Fibroblast of skin of left biceps (primary cell): ENCODE measurements around the gene ZNF175.
A peak's percentile ranks its signal among the peaks of the same experiment; 100 is the strongest.

ENCODE experiments used
- DNase-seq, 2 experiments: peaks; one replicate each; pipeline ENCODE4 v3.0.0-alpha.2; 2013; ENCODE audit warnings: low read depth in 2 of 2

Gene ZNF175

GRCh38 chr19:51589511-51589910 lies 18.4 kb downstream of the ZNF175 start:
- DNase-seq, result no peak

- no peak for DNase-seq
These were observed 19.4 kb downstream of the ZNF175 start for GRCh38 chr19:51590441-51590840.

DNA sequence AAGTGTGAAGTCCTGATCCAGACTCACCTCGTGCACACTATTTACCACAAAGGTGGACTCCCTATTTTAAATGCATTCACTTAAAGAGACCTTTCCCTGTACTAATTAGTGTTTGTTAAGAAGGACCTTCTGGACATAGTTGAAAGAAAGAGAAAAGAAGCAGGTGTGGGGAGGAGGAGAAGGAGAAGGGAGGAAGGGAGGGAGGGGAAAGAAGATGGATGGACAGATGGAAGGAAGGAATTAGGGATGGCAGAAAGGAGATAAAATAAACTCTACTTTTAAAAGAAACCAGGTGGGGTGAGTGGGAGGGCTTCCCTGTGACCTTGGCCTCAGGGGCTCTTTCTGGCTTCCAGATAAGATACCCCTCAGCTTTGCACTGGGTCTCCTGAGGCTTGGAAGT lies 21.4 kb downstream of the ZNF175 start:
- no peak for DNase-seq

DNA sequence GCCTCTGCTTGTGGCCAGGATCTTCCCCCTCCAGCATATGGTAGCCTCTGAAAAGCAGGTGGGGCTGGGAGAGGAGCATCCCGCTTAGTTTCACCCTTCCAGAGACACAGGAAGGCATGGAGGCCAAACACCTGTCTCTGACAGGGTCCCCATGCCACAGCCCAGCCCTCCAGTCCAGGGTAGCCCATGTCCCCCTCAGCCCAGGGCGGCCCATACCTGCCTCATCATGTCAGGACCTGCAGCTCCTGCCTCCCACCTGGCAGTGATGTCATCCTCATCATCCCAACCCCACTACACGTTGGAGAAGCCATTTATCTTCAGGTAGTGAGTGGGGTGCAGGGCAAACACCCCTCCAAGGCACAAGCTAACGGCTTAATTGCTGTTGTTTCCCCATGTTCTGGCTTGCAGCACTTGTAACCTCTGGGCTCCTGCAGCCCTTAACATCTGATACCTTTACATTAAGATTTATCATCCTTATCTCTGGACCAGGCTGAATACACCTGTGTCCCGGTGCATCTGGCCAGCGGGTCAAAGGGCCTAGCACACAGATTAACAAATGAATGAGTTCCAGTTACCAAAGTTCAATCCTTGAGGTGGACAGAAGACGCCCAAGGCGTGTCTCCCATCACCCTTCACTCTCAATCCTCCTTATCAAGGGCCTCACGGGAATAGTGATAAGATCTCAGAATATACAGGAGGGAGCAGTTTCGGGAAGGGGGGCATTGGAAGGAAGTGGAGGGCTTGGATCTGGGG lies 22.2 kb downstream of the ZNF175 start:
- DNase-seq, result no peak

DNA sequence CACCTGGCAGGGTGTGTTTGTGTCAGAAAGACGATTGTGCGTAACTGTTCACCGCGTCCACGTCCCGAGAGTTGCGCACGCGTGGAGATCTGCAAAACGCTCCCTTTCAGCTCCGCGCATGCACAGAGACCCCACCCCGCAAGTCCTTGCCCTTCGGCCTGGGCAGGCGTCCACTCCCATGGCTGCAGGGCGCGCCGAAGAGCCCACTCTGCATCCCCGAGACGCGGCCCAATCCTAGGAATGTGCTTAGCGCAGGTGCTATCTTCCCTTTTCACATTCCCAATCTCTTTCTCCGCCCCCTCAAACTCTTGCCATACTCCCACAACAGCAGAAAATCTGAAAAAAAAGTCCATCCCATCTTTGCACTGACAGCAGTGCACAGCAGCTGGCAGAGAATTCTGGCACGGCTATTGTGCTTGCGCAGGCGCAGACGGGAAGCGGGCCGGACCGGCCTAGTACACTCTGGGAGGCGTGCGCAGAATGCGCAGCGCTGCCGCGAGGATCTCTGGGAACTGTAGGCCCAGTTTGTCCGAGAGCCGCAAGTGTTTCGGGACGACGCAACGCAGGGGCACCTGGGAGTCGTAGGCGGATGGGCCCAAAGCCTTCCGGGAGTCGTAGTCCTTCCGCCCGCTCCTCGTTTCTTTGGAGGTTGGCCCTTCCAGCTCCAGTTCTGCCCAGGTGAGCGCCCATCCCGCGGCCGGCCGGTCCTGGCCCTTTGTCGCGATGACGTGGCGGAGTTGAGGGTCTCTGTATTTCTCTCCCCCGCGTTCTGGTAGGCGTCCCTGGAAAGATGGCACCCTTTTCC lies 23.1 kb downstream of the ZNF175 start:
- DNase-seq, result peak; percentile 89 to 90

DNA sequence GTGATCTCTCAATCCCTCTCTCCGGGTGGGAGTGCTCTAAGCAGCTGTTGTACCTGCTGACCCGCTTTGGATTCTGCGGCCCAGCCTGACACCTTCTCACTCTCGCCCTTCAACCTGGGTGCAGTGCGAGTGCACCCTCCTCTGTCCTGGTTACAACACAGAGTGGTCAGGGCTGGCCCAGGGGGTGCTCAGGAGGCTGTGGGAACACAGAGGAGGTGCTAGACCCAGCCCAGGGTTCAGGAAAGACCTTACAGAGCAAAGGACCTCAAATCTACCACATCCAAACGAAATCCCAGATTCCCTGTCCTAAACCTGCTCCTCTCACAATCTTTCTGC lies 23.7 kb downstream of the ZNF175 start:
- DNase-seq, result no peak

DNA sequence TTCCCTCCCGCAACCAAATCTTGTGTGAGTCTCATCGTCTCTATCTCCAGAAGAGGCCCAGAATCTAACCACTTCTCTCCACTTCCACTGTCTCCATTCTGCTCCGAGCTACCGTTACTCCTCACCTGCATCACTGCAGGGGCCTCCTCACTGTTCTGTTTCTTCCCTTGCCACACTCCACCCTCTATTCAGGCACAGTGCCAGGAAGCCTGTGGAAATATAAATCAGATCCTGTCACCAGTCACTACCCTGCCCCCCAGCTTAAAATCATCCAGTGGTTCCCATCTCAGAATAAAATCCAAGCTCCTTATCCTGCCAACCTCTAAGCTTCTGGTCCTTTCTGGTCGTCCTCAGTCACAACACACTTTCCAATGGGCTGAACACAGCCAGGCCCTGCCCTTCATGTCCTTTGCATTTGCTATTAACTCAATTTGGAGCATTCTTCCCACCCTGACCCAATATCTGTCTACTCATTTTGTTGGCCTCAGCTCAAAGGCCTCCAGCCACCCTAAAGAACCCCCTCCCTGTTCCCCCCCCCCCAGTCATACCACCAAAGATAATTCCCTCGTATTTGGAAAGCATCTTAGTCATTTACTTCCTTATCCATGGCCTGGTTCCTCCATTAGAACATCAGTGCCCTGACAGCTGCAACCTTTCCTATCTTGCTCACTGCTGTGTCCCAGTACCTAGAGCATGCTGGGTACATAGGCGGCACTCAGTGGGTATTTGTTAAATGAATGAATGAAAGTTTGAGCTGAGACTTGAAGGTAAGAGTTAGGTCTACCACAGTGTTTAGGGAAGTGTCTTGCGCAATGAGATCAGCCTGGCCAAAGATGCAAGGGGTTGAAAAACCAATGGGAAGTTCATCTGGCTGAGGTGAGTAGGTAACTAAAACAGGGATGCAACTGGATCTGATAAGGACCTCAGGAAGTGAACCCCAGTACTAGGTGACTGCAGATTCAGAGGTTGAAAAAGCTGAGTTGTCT lies 24.4 kb downstream of the ZNF175 start:
- no peak for DNase-seq

DNA sequence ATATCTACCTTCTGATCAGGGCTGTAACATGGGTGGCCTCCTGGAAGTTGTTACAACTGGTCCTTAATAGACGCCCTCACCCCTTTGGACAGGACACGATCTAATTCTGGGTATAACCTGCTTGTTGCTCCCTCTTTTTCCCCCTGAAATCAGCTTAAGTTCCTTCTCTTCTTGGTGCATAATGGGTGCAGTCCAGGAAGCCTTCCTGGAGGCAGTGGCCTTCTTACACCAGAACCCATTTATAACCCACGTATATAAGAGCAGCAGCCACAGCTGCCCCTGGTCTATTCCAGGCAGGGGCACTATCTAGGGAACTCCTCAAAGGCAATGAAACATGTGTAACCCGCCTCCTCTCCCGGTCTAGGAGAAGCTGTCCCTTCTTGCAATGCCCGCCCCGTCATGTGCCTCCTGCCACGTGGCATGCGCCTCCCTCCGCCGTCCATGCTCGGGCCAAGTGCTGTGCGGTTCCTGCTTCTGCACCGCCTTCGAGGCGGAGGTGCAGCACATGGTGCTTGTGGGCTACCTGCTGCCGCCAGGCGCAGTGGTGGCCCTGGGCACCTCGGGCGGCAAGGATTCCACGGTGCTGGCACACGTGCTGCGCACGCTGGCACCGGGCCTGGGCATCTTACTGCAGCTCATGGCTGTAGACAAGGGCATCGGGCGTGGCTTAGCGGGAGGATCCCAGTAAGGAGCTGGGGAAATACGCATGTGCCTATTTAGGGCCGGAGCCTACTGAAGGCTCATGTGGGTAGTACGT lies 27.3 kb downstream of the ZNF175 start:
- no peak for DNase-seq

- DNase-seq, result no peak
These were observed 28.0 kb downstream of the ZNF175 start for GRCh38 chr19:51599084-51599483.

GRCh38 chr19:51600940-51601580 lies 30.0 kb downstream of the ZNF175 start:
- DNase-seq, result no peak

- no peak for DNase-seq
These were observed 31.2 kb downstream of the ZNF175 start for GRCh38 chr19:51602189-51602854.

DNA sequence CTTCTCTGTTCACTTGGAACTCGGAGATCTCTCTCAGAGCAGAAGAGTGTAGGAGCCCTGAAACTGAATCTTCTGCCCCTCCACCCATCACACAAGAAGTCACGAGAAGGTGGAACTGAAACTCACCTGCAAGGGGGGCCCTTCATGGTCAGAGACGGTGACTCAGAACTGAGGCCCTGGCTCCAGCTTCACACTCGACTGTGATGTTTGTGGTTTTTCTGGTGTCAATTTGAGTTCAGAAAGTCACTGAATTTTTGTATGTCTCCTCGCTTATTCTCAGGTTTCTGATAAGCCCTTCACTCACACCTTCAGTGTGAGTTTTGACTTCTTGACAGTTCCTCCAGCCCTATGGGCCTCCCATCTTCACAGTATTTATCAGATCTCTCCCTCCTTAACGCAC lies 36.0 kb downstream of the ZNF175 start:
- no peak for DNase-seq

- DNase-seq, result peak; percentile 17
These were observed 37.0 kb downstream of the ZNF175 start for GRCh38 chr19:51607920-51608562.

- DNase-seq, result no peak
These were observed 39.5 kb downstream of the ZNF175 start for GRCh38 chr19:51610576-51610975.

DNA sequence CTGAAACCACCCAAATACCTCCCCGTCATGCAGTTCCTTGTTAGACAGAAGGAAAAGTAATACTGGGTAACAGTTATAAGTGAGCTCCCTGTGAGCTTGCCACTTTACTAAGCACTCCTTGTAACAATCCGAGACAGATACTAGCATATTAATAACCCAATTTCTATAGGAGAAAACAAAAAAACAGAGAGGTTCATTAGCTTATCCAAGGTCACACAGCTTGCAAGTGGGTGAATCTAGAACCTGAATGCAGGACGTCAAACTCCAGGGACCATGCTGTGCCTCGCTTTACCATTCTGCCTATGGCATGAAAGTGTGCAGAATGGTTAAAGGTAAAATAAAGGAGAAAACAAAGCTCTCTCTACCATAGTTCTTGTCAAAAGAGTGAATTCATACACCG lies 43.7 kb downstream of the ZNF175 start:
- DNase-seq, result no peak

DNA sequence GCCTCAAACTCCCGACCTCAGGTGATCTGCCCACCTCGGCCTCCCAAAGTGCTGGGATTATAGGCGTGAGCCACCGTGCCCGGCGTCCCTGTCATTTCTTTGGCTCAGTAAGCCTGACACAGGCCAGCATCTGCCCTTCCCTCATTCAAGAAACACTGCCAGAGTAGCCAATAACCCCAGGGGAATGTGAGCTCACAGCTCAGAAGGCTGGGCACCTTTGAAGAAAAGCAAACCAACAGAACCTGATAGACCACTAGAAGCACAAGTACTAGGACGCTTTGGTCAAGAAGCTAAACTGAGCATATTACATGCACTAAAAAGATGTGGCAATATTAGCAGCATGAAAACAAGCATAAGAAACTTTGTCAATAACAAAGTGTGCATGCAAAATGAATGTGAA lies 44.9 kb downstream of the ZNF175 start:
- no peak for DNase-seq

GRCh38 chr19:51621178-51621577 lies 50.1 kb downstream of the ZNF175 start:
- DNase-seq, result no peak

DNA sequence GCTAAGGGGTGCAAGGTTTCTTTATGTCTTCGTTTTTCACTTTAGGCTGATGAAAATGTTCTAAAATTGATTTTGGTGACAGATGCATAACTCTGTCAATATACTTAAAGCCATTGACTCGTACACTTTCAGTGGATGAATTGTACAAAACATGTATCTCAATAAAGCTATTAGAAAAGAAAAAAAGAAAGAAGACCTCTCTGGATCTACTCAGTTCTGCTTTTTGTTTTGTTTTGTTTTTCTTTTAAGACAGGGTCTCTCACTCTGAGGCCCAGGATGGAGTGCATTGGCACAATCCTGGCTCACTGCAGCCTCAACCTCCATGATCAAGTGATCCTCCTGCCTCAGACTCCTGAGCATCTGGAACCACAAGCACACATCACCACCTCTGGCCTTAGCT lies 55.6 kb downstream of the ZNF175 start:
- DNase-seq, result no peak

GRCh38 chr19:51627491-51628138 lies 56.5 kb downstream of the ZNF175 start:
- DNase-seq, result no peak
